ENCODE measurements around the gene MLLT10.

GRCh38 chr10:21500578-21500910 lies 33.5 kb upstream of the MLLT10 start:
- TF ChIP-seq TAF1 (IDR thresholded peaks at IDR 0.05; ENCODE audit: borderline replicate concordance, low read depth, low read length) (no peak), POLR2A (IDR thresholded peaks at IDR 0.05; ENCODE audit: low read depth, low read length) (no peak), POLR2AphosphoS5 (IDR thresholded peaks at IDR 0.05; ENCODE audit: low read depth, low read length) (no peak)
